ENCODE results near the gene SH3BP2. TPM values are rescaled to one million over a fixed set of nuclear protein-coding genes. Genes with fewer than 3 reads are reported as not detected.

SH3BP2 gene
- total RNA-seq, 3 donors from 2014 or later = 40.5 to 74.8 (median 59.3) TPM

GRCh38 chr4:2781911-2782310, 11.0 kb upstream of the SH3BP2 start:
- TF ChIP-seq POLR2A (IDR thresholded peaks at IDR 0.05) = no peak
- no peak for TF ChIP-seq CTCF (IDR thresholded peaks at IDR 0.05)
- TF ChIP-seq POLR2AphosphoS5 (IDR thresholded peaks at IDR 0.05) = no peak
- intact Hi-C loops (cut with DNase I; ENCODE audit: low total_unique reads) = loop anchor here (5.0 kb wide), 1 partner anchor 420 kb away; no protein-coding TSS in a partner anchor
- H3K36me3 ChIP-seq = no peaks in the 10 kb centered on the region
- H3K27ac ChIP-seq = no peak overlapping the region
- H3K27me3 ChIP-seq = no peaks in the 10 kb centered on the region
- H3K4me1 ChIP-seq = no peaks in the 10 kb centered on the region
- no peak for DNase-seq (ENCODE audit: low spot score in 2 of 2)
- H3K9me3 ChIP-seq = peaks cover 0 to 5% of the 10 kb centered on the region in 2 donors
- H3K4me3 ChIP-seq = no peak overlapping the region

- Histone ChIP-seq H3K27ac (no peak overlapping the region), H3K4me3 (no peak overlapping the region), H3K9me3 (peaks cover 0 to 5% of the 10 kb centered on the region in 2 donors), H3K4me1 (no peaks in the 10 kb centered on the region), H3K36me3 (no peaks in the 10 kb centered on the region), H3K27me3 (no peaks in the 10 kb centered on the region)
- TF ChIP-seq POLR2A (IDR thresholded peaks at IDR 0.05) = no peak
- no peak for TF ChIP-seq POLR2AphosphoS5 (IDR thresholded peaks at IDR 0.05)
- no peak for TF ChIP-seq CTCF (IDR thresholded peaks at IDR 0.05)
- DNase-seq (ENCODE audit: low spot score in 2 of 2) = no peak
- intact Hi-C loops (cut with DNase I; ENCODE audit: low total_unique reads) = loop anchor here (5.0 kb wide), 1 partner anchor 421 kb away; no protein-coding TSS in a partner anchor
Measured at GRCh38 chr4:2783790-2784189, 9.1 kb upstream of the SH3BP2 start.

GRCh38 chr4:2785613-2786012, 7.3 kb upstream of the SH3BP2 start:
- Histone ChIP-seq H3K4me1 (no peaks in the 10 kb centered on the region), H3K9me3 (peaks cover 0 to 5% of the 10 kb centered on the region in 2 donors), H3K4me3 (no peak overlapping the region), H3K27ac (no peak overlapping the region), H3K27me3 (no peaks in the 10 kb centered on the region), H3K36me3 (no peaks in the 10 kb centered on the region)
- no peak for DNase-seq (ENCODE audit: low spot score in 2 of 2)
- no peak for TF ChIP-seq CTCF (IDR thresholded peaks at IDR 0.05)
- TF ChIP-seq POLR2AphosphoS5 (IDR thresholded peaks at IDR 0.05) = no peak
- TF ChIP-seq POLR2A (IDR thresholded peaks at IDR 0.05) = no peak
- intact Hi-C loops (cut with DNase I; ENCODE audit: low total_unique reads) = no loop called here

GRCh38 chr4:2786152-2786671, 6.7 kb upstream of the SH3BP2 start:
- Histone ChIP-seq H3K9me3 (peaks cover 0 to 5% of the 10 kb centered on the region in 2 donors), H3K27me3 (no peaks in the 10 kb centered on the region), H3K4me1 (no peaks in the 10 kb centered on the region), H3K27ac (no peak overlapping the region), H3K36me3 (no peaks in the 10 kb centered on the region), H3K4me3 (no peak overlapping the region)
- no peak for DNase-seq (ENCODE audit: low spot score in 2 of 2)
- intact Hi-C loops (cut with DNase I; ENCODE audit: low total_unique reads) = no loop called here
- TF ChIP-seq CTCF (IDR thresholded peaks at IDR 0.05) (no peak), POLR2AphosphoS5 (IDR thresholded peaks at IDR 0.05) (no peak), POLR2A (IDR thresholded peaks at IDR 0.05) (no peak)

- Histone ChIP-seq H3K27ac (peak overlapping the region in 1 of 2 donors; percentile 7), H3K4me1 (no peaks in the 10 kb centered on the region), H3K36me3 (no peaks in the 10 kb centered on the region), H3K9me3 (peaks cover 0 to 5% of the 10 kb centered on the region in 2 donors), H3K4me3 (no peak overlapping the region), H3K27me3 (no peaks in the 10 kb centered on the region)
- intact Hi-C loops (cut with DNase I; ENCODE audit: low total_unique reads) = no loop called here
- DNase-seq (ENCODE audit: low spot score in 2 of 2) = no peak
- TF ChIP-seq CTCF (IDR thresholded peaks at IDR 0.05) = no peak
- TF ChIP-seq POLR2A (IDR thresholded peaks at IDR 0.05) = no peak
- no peak for TF ChIP-seq POLR2AphosphoS5 (IDR thresholded peaks at IDR 0.05)
Measured at GRCh38 chr4:2786794-2787229, 6.1 kb upstream of the SH3BP2 start.
